Omental fat pad (tissue), 4 donors: ENCODE data around the gene POU6F2. TPM values are rescaled to one million over a fixed set of nuclear protein-coding genes. Genes with fewer than 3 reads are reported as not detected.
A peak's percentile ranks its signal among the peaks of the same experiment; 100 is the strongest.

Experiments used
- ATAC-seq: fragments of 150-250 bp; one replicate; pipeline ENCODE4 v1.9.1; 2016; ENCODE audit warnings: mild to moderate bottlenecking, moderate library complexity; ENCODE audit not compliant: low FRiP score
- DNase-seq: peaks from one replicate; pipeline ENCODE4 v3.0.0-alpha.2; 2019; ENCODE audit warnings: low spot score
- CTCF ChIP-seq, 3 donors: fragments of 450-650 bp; IDR thresholded peaks; one replicate each; pipeline ENCODE4 v1.5.1; 2016 to 2017; ENCODE audit warnings: antibody characterized with exemption in 3 of 3, mild to moderate bottlenecking in 3 of 3, moderate library complexity in 2 of 3
- total RNA-seq, 4 donors: library from RNA; depleted of rRNA; stranded (reverse); fragments of >200 nt; gene quantifications; one replicate each; pipeline ENCODE4 v1.1.0, GENCODE V29; 2016

Gene POU6F2
- total RNA-seq, 4 donors from 2014 or later = 0.12 to 0.56 (median 0.37) TPM; not detected in 1

- no peak for ATAC-seq
Observed at GRCh38 chr7:39265641-39266591, 288.2 kb downstream of the POU6F2 start.

GRCh38 chr7:39269034-39269433, 291.3 kb downstream of the POU6F2 start:
- no peak for TF ChIP-seq CTCF (IDR thresholded peaks at IDR 0.05)
- DNase-seq (no peak), ATAC-seq (no peak)

More at GRCh38 chr7:39265641-39266591, 288.2 kb downstream of the POU6F2 start:
- TF ChIP-seq CTCF (IDR thresholded peaks at IDR 0.05) = no peak
- DNase-seq = no peak

- no peak for TF ChIP-seq CTCF (IDR thresholded peaks at IDR 0.05)
- DNase-seq = no peak
- ATAC-seq = no peak
Observed at GRCh38 chr7:39270018-39270417, 292.3 kb downstream of the POU6F2 start.

GRCh38 chr7:39271402-39271801, 293.7 kb downstream of the POU6F2 start:
- DNase-seq = peak; percentile 32

GRCh38 chr7:39272111-39272510, 294.4 kb downstream of the POU6F2 start:
- no peak for ATAC-seq

More at GRCh38 chr7:39271402-39271801, 293.7 kb downstream of the POU6F2 start:
- no peak for TF ChIP-seq CTCF (IDR thresholded peaks at IDR 0.05)
- no peak for ATAC-seq

GRCh38 chr7:39272691-39273090, 295.0 kb downstream of the POU6F2 start:
- ATAC-seq (no peak), DNase-seq (no peak)
- no peak for TF ChIP-seq CTCF (IDR thresholded peaks at IDR 0.05)

More at GRCh38 chr7:39272111-39272510, 294.4 kb downstream of the POU6F2 start:
- DNase-seq = no peak
- TF ChIP-seq CTCF (IDR thresholded peaks at IDR 0.05) = no peak

GRCh38 chr7:39280337-39280736, 302.6 kb downstream of the POU6F2 start:
- DNase-seq (no peak), ATAC-seq (no peak)
- no peak for TF ChIP-seq CTCF (IDR thresholded peaks at IDR 0.05)
